ENCODE measurements around the gene RHOB. TPM values are rescaled to one million over a fixed set of nuclear protein-coding genes. Genes with fewer than 3 reads are reported as not detected.
A peak's percentile ranks its signal among the peaks of the same experiment; 100 is the strongest.

RHOB gene
- total and polyA plus RNA-seq, 2 of the 13 experiments (the other 11 are each of a cell fraction or from before 2014, with no cell fraction given), result 192 to 268 TPM

DNA sequence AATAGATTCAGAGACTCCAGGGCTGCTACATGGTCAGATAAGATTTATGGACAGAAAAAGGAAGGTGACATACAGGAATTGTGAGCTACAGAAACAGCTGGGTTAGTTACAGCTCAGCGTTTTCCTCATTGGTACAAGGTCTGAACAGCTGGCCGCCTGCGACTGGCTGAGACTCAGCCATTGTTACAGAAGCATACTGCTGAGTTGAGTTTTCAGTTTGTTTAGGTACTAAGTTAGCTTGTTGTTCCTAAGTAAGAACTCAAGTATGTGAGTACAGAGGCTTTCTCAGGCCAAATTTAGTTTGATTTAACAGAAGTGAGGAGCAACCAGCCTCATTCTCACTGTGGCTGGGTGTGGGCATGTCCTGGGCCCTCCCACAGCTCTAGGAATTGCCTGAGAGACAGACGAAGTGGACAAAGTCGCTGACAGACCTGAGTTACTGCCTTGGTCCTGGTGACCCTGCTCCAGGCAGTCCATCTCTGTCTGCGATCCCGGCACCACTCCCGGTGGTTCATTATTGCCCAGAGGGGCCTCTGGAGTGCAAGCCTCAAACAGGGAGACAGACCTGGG lies 27.8 kb upstream of the RHOB start (continued):
- TF ChIP-seq, protein P1, sequence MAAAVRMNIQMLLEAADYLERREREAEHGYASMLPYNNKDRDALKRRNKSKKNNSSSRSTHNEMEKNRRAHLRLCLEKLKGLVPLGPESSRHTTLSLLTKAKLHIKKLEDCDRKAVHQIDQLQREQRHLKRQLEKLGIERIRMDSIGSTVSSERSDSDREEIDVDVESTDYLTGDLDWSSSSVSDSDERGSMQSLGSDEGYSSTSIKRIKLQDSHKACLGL (CRISPR knock-in tag; IDR thresholded peaks at IDR 0.05), result no peak
- 0 out of 2 replicates have a peak, but pooled peaks have one; percentile 63 for TF ChIP-seq ZNF292 (CRISPR knock-in tag; IDR thresholded peaks at IDR 0.05; ENCODE audit: borderline replicate concordance, low read depth)
- no peak for TF ChIP-seq REL (CRISPR knock-in tag; conservative IDR thresholded peaks at IDR 0.05)
- TF ChIP-seq HNRNPLL (IDR thresholded peaks at IDR 0.05; ENCODE audit: low read depth, low read length, poor library complexity, severe bottlenecking), result no peak
- TF ChIP-seq ARHGAP35 (CRISPR knock-in tag; IDR thresholded peaks at IDR 0.05; ENCODE audit: borderline replicate concordance), result no peak
- peak; percentile 56; the same call in 1 of the 2 replicates for TF ChIP-seq ZNF274 (CRISPR knock-in tag; IDR thresholded peaks at IDR 0.05)
- TF ChIP-seq ZNF34 (CRISPR knock-in tag; IDR thresholded peaks at IDR 0.05; ENCODE audit: borderline replicate concordance), result no peak
- TF ChIP-seq ZNF83 (CRISPR knock-in tag; IDR thresholded peaks at IDR 0.05; ENCODE audit: borderline replicate concordance), result no peak
- TF ChIP-seq, protein P2, sequence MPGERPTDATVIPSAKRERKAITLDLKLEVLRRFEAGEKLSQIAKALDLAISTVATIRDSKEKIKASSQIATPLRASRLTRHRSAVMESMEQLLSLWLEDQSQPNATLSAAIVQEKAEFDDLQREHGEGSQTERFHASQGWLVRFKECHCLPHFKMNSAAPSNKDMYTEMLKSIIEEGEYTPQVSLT (CRISPR knock-in tag; IDR thresholded peaks at IDR 0.05; ENCODE audit: borderline replicate concordance, low read depth), result no peak
- no peak for TF ChIP-seq GABPB1 (CRISPR knock-in tag; IDR thresholded peaks at IDR 0.05)
- TF ChIP-seq, protein P3, sequence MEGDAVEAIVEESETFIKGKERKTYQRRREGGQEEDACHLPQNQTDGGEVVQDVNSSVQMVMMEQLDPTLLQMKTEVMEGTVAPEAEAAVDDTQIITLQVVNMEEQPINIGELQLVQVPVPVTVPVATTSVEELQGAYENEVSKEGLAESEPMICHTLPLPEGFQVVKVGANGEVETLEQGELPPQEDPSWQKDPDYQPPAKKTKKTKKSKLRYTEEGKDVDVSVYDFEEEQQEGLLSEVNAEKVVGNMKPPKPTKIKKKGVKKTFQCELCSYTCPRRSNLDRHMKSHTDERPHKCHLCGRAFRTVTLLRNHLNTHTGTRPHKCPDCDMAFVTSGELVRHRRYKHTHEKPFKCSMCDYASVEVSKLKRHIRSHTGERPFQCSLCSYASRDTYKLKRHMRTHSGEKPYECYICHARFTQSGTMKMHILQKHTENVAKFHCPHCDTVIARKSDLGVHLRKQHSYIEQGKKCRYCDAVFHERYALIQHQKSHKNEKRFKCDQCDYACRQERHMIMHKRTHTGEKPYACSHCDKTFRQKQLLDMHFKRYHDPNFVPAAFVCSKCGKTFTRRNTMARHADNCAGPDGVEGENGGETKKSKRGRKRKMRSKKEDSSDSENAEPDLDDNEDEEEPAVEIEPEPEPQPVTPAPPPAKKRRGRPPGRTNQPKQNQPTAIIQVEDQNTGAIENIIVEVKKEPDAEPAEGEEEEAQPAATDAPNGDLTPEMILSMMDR (CRISPR knock-in tag; IDR thresholded peaks at IDR 0.05), result no peak
- no peak for TF ChIP-seq ZKSCAN1 (IDR thresholded peaks at IDR 0.05; ENCODE audit: low read length)
- TF ChIP-seq, protein P4, sequence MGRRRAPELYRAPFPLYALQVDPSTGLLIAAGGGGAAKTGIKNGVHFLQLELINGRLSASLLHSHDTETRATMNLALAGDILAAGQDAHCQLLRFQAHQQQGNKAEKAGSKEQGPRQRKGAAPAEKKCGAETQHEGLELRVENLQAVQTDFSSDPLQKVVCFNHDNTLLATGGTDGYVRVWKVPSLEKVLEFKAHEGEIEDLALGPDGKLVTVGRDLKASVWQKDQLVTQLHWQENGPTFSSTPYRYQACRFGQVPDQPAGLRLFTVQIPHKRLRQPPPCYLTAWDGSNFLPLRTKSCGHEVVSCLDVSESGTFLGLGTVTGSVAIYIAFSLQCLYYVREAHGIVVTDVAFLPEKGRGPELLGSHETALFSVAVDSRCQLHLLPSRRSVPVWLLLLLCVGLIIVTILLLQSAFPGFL (CRISPR knock-in tag; IDR thresholded peaks at IDR 0.05), result no peak
- no peak for TF ChIP-seq ZNF776 (CRISPR knock-in tag; IDR thresholded peaks at IDR 0.05)
- TF ChIP-seq, protein P5, sequence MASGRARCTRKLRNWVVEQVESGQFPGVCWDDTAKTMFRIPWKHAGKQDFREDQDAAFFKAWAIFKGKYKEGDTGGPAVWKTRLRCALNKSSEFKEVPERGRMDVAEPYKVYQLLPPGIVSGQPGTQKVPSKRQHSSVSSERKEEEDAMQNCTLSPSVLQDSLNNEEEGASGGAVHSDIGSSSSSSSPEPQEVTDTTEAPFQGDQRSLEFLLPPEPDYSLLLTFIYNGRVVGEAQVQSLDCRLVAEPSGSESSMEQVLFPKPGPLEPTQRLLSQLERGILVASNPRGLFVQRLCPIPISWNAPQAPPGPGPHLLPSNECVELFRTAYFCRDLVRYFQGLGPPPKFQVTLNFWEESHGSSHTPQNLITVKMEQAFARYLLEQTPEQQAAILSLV (CRISPR knock-in tag; IDR thresholded peaks at IDR 0.05; ENCODE audit: borderline replicate concordance), result peak; percentile 52; the same call in 1 of the 2 replicates
- TF ChIP-seq ATF7-NPFF (CRISPR knock-in tag; IDR thresholded peaks at IDR 0.05; ENCODE audit: low read depth), result no peak
- TF ChIP-seq RBAK (CRISPR knock-in tag; IDR thresholded peaks at IDR 0.05), result no peak
- no peak for TF ChIP-seq SSRP1 (CRISPR knock-in tag; IDR thresholded peaks at IDR 0.05)
- TF ChIP-seq DNMT1 (CRISPR knock-in tag; IDR thresholded peaks at IDR 0.05), result no peak
- TF ChIP-seq DR1 (CRISPR knock-in tag; IDR thresholded peaks at IDR 0.05), result no peak
- no peak for TF ChIP-seq KAT7 (CRISPR knock-in tag; IDR thresholded peaks at IDR 0.05; ENCODE audit: borderline replicate concordance)
- TF ChIP-seq ZNF496 (CRISPR knock-in tag; IDR thresholded peaks at IDR 0.05; ENCODE audit: insufficient replicate concordance), result no peak
- TF ChIP-seq, protein P6, sequence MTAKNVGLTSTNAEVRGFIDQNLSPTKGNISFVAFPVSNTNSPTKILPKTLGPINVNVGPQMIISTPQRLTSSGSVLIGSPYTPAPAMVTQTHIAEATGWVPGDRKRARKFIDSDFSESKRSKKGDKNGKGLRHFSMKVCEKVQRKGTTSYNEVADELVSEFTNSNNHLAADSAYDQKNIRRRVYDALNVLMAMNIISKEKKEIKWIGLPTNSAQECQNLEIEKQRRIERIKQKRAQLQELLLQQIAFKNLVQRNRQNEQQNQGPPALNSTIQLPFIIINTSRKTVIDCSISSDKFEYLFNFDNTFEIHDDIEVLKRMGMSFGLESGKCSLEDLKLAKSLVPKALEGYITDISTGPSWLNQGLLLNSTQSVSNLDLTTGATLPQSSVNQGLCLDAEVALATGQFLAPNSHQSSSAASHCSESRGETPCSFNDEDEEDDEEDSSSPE (CRISPR knock-in tag; IDR thresholded peaks at IDR 0.05), result peak; percentile 46; the same call in 1 of the 2 replicates
- TF ChIP-seq ZFYVE20 (CRISPR knock-in tag; IDR thresholded peaks at IDR 0.05; ENCODE audit: borderline replicate concordance, low read depth), result no peak
